AG04449 (cell line): ENCODE measurements around the gene LIPK.
"Not testable (repeated sequence)": the region's sequence is repeated elsewhere in the genome, so short reads cannot be mapped to it uniquely, and the experiment has no call there.

Source experiments
- CTCF ChIA-PET: fragments of 350-600 bp; formaldehyde crosslinking; extraction: SDS; loops from one replicate; lab custom pipeline; 2021; ENCODE audit warnings: antibody characterized with exemption; lab: Yijun Ruan, JAX
- POLR2A ChIA-PET: fragments of 400-600, 350-600 bp; formaldehyde crosslinking; extraction: SDS; loops from one replicate; lab custom pipeline; 2020; ENCODE audit warnings: antibody characterized with exemption, inconsistent platforms; lab: Yijun Ruan, JAX
- DNase-seq: peaks from one replicate; pipeline ENCODE4 v3.0.0-alpha.2; 2010; ENCODE audit warnings: low read depth, low spot score
- H3K4me3 ChIP-seq: 2 replicates; pipeline ENCODE4 v1.5.1; 2011; ENCODE audit warnings: low read depth, mild to moderate bottlenecking, control low read depth, low read length
- TF ChIP-seq, protein P1 (sequence below): IDR thresholded peaks from one replicate; pipeline ENCODE4 v1.5.1; 2011; ENCODE audit warnings: mild to moderate bottlenecking, moderate library complexity, low read length, control low read depth, inconsistent platforms; ENCODE audit not compliant: insufficient read depth; ENCODE audit errors: missing control alignments

LIPK gene

GRCh38 chr10:88731296-88731695, 25.2 kb downstream of the LIPK start:
- no peak for DNase-seq
- TF ChIP-seq, protein P1, sequence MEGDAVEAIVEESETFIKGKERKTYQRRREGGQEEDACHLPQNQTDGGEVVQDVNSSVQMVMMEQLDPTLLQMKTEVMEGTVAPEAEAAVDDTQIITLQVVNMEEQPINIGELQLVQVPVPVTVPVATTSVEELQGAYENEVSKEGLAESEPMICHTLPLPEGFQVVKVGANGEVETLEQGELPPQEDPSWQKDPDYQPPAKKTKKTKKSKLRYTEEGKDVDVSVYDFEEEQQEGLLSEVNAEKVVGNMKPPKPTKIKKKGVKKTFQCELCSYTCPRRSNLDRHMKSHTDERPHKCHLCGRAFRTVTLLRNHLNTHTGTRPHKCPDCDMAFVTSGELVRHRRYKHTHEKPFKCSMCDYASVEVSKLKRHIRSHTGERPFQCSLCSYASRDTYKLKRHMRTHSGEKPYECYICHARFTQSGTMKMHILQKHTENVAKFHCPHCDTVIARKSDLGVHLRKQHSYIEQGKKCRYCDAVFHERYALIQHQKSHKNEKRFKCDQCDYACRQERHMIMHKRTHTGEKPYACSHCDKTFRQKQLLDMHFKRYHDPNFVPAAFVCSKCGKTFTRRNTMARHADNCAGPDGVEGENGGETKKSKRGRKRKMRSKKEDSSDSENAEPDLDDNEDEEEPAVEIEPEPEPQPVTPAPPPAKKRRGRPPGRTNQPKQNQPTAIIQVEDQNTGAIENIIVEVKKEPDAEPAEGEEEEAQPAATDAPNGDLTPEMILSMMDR: no peak
- H3K4me3 ChIP-seq: no peak overlapping the region
- CTCF ChIA-PET: interaction anchor here (1.2 kb wide), 1 partner anchor 46 kb away, joined by 3 read pairs; no protein-coding TSS in a partner anchor
- POLR2A ChIA-PET: no interaction called here

GRCh38 chr10:88733215-88733614, 27.2 kb downstream of the LIPK start:
- TF ChIP-seq, protein P1: no peak
- DNase-seq: no peak
- no peak overlapping the region for H3K4me3 ChIP-seq
- POLR2A ChIA-PET: no interaction called here
- CTCF ChIA-PET: no interaction called here

DNA sequence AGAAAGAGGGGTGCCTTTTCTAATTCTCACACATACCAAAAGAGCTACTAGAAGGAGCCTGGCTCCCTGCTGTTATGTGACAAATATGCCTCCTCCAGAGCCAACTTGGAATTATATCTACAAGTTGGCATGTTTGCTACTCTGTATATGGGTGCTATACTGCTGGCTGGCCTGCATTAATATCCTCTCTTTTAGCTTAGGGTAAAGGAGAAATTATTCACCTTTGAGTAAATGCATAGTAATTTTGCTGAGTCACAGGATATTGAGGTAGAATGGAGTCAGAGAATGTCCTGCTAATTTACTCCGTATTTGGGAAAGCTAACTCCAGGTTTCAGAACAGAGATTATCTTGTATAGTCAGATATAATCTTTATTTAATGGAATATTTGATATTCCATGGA, 29.6 kb downstream of the LIPK start:
- no peak for DNase-seq
- TF ChIP-seq, protein P1: no peak
- H3K4me3 ChIP-seq: no peak overlapping the region
- ChIA-PET POLR2A (no interaction called here), CTCF (interaction anchor here (0.7 to 1.5 kb wide), 2 partner anchors 10 to 75 kb away, joined by 3 to 4 read pairs; no protein-coding TSS in a partner anchor)

DNA sequence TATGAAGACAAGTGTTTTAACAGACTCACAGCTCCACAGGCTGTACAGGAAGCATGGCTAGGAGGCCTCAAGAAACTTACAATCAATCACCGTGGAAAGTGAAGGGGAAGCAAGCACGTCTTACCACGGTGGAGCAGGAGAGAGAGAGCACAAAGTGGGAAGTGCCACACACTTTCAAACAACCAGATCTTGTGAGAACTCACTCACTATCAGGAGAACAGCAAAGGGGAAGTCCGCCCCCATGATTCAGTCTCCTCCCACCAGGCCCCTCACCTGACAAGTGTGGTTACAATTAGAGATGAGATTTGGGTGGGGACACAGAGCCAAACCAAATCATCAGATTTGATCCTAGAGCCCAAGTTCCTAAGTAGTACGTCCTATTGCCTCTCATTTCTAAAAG, 35.9 kb downstream of the LIPK start:
- DNase-seq, POLR2A ChIA-PET, H3K4me3 ChIP-seq: not testable (repeated sequence)
- CTCF ChIA-PET: interaction anchor here (1.1 kb wide), 1 partner anchor 68 kb away, joined by 4 read pairs; no protein-coding TSS in a partner anchor

DNA sequence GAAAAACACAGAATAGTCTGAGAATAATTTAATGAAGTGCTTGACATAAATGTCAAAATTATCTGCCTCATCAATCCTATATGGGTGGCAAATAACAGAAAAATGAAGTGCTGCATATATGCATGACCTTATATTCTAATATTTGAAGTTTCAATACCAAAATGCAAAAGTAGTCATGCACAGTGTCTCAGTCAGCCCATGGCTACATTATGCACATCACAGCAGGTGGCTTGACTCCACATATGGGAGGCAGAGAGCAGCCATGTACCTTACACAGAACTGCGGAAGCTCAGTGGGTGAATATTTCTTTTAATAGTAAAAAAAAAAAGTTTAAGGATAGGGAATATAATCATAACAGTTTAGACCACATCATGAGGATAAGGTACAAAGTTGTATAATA, 36.4 kb downstream of the LIPK start:
- H3K4me3 ChIP-seq: no peak overlapping the region
- CTCF ChIA-PET: interaction anchor here (0.6 to 1.1 kb wide), 3 partner anchors 15 to 176 kb away, joined by 3 to 4 read pairs (median 3); no protein-coding TSS in a partner anchor
- POLR2A ChIA-PET: no interaction called here
- DNase-seq: no peak
- TF ChIP-seq, protein P1: no peak

DNA sequence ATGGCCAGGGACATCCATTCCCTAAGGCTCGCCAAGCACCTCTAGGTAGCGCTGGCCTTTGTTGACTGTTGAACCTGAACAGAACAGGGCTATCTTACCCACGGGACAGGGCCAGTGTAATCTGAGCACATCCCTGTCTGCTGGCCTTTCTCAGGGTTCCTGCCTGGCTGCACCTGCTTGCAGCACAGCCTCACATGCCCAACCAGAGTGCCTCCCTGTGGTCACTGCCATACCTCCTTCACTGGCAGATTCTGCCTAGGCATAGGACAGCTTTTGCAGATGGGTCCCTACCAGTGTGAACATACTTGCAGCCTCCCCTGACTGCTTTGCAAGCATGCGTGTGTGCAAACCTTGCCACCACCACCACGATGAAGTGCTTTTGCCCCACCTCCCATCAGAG, 38.0 kb downstream of the LIPK start:
- POLR2A ChIA-PET: no interaction called here
- CTCF ChIA-PET: interaction anchor here (1.2 kb wide), 1 partner anchor 67 kb away, joined by 4 read pairs; no protein-coding TSS in a partner anchor
- DNase-seq: no peak
- H3K4me3 ChIP-seq: no peak overlapping the region
- TF ChIP-seq, protein P1: no peak

GRCh38 chr10:88745633-88746032, 39.6 kb downstream of the LIPK start:
- DNase-seq: no peak
- POLR2A ChIA-PET: interaction anchor here (0.7 kb wide), 1 partner anchor 153 kb away, joined by 3 read pairs; no protein-coding TSS in a partner anchor
- CTCF ChIA-PET: interaction anchor here (1.6 kb wide), 1 partner anchor 9 kb away, joined by 4 read pairs; no protein-coding TSS in a partner anchor
- no peak overlapping the region for H3K4me3 ChIP-seq
- TF ChIP-seq, protein P1: no peak
